Tibial artery (tissue), 4 donors: ENCODE measurements around the gene DOK6.
"Not testable (repeated sequence)": the region's sequence is repeated elsewhere in the genome, so short reads cannot be mapped to it uniquely, and the experiment has no call there.

Experiments used
- DNase-seq, 2 donors: peaks; one replicate each; pipeline ENCODE4 v3.0.0-alpha.2; 2019
- H3K27ac ChIP-seq, 2 donors: fragments of 200-600 bp; sonication (generic) in 1 of 2; 1 replicate in 1 of 2; 2 replicates in 1 of 2; pipeline ENCODE4 v1.5.1; 2018 to 2019; ENCODE audit warnings: mild to moderate bottlenecking in 1 of 2
- H3K27me3 ChIP-seq, 2 donors: fragments of 200-600 bp; sonication (generic) in 1 of 2; one replicate each; pipeline versions ENCODE4 v1.5.1 to v1.6.0; 2016 to 2019
- H3K36me3 ChIP-seq, 3 donors: fragments of 200-600 bp; sonication (generic) in 2 of 3; one replicate each; pipeline ENCODE4 v1.5.1; 2016 to 2019; ENCODE audit warnings: mild to moderate bottlenecking in 2 of 3
- H3K4me1 ChIP-seq, 4 donors: fragments of 200-600 bp; sonication (generic) in 2 of 4; 1 replicate in 3 of 4; 2 replicates in 1 of 4; pipeline ENCODE4 v1.5.1; 2016 to 2019
- H3K4me3 ChIP-seq, 2 donors: fragments of 200-600 bp; sonication (generic) in 1 of 2; 1 replicate in 1 of 2; 2 replicates in 1 of 2; pipeline ENCODE4 v1.5.1; 2018 to 2019; ENCODE audit warnings: mild to moderate bottlenecking in 2 of 2
- H3K9me3 ChIP-seq, 3 donors: fragments of 200-600 bp; sonication (generic) in 1 of 3; one replicate each; pipeline ENCODE4 v1.5.1; 2016 to 2019
- CTCF ChIP-seq, 2 experiments: fragments of 200-600 bp in 1 of 2; fragments of 450-650 bp in 1 of 2; IDR thresholded peaks; one replicate each; pipeline ENCODE4 v1.5.1; 2017 to 2019; ENCODE audit warnings: antibody characterized with exemption in 2 of 2, mild to moderate bottlenecking in 1 of 2, moderate library complexity in 1 of 2
- intact Hi-C: fragments of 100-400 bp; cut with DNase I; formaldehyde crosslinking; loops from one replicate; pipeline ENCODE4 v1.15.0; 2023; ENCODE audit warnings: low total_unique reads

The DOK6 gene

GRCh38 chr18:69658685-69659084, 258.0 kb downstream of the DOK6 start:
- Histone ChIP-seq H3K4me1 (peaks cover 0 to 11% (median 2%) of the 10 kb centered on the region in 4 donors), H3K27ac (no peak overlapping the region), H3K27me3 (no peaks in the 10 kb centered on the region), H3K9me3 (no peaks in the 10 kb centered on the region), H3K4me3 (no peak overlapping the region), H3K36me3 (no peaks in the 10 kb centered on the region)
- no peak for DNase-seq
- intact Hi-C loops, result no loop called here
- TF ChIP-seq CTCF (IDR thresholded peaks at IDR 0.05), result no peak

DNA sequence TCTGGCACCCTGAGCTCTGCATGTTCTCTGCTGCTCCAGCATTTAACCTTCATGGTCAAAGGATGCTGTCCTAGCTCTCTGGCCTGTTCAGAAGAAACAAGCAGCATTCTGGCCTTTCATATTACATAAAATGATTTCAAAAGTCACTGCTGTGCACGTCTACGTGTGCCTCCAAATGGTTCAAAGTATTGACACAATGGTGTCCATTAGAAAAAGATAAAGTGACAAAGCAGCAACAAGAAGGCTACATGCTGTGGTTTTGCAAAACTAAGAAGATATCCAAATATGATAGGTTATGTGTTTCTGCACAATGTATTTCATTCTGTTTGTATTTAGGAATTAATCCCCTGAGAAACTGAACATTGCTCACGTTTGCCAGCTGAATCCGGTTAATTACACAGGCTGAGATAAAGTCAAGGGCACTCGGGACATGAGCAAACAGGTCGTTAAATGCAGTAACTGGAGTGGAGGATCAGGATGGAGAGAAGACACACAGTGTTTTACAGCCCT, 258.5 kb downstream of the DOK6 start:
- H3K4me3 ChIP-seq, result no peak overlapping the region
- H3K27me3 ChIP-seq, result no peaks in the 10 kb centered on the region
- H3K36me3 ChIP-seq, result no peaks in the 10 kb centered on the region
- H3K9me3 ChIP-seq, result no peaks in the 10 kb centered on the region
- H3K4me1 ChIP-seq, result peaks cover 0 to 11% (median 2%) of the 10 kb centered on the region in 4 donors
- TF ChIP-seq CTCF (IDR thresholded peaks at IDR 0.05), result no peak
- intact Hi-C loops, result no loop called here
- H3K27ac ChIP-seq, result no peak overlapping the region
- DNase-seq, result no peak

GRCh38 chr18:69662090-69662489, 261.4 kb downstream of the DOK6 start:
- H3K4me1 ChIP-seq, result peaks cover 0 to 11% (median 2%) of the 10 kb centered on the region in 4 donors
- H3K4me3 ChIP-seq, H3K36me3 ChIP-seq, H3K27ac ChIP-seq, intact Hi-C loops, H3K9me3 ChIP-seq, DNase-seq, H3K27me3 ChIP-seq: not testable (repeated sequence)

DNA sequence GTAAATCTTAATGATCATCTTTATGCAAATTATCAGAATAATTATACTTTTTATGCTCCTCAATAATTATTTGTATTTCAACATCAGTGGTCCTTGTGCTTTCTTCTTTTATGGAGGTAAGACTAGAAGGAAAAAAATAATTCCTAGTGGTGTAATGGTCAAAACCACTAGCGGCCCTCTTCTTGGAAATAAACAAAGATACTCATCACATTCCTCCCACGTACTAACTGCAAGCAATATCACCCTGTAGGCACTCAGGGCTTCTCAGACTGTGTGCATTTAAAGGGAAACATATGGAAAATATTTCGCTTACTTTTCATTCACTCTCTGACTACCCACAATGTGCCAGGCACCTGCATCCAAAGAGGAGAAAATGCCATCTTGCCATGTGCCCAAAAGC, 263.7 kb downstream of the DOK6 start:
- no peak for TF ChIP-seq CTCF (IDR thresholded peaks at IDR 0.05)
- H3K4me1 ChIP-seq, result peaks cover 0 to 11% (median 2%) of the 10 kb centered on the region in 4 donors

DNA sequence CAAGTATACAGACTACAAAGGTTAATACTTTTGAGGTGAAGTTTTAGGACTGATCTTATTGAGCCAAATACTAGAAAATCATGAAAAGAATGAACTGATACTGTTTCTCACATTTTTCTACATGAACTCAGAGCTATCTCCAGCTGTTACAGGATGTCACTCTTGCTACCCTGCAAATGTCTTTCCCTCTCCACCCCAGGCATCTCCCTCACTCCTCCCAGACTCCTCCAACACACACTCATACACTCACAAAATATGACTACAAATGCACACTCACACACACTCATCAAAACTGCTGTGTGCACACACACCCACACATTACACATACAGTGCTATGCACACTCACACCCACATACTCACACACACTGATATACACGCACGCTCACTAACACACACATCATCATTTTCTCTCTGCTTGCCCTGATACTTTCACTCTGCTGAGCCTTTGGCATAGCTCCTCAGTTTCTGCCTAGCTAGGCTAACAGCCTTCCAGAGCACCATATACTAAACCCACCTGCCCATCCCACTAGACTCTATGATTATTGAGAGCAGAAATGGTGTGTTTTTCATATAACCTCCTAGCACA, 273.7 kb downstream of the DOK6 start:
- intact Hi-C loops, result no loop called here
- no peak overlapping the region for H3K4me3 ChIP-seq
- no peak for TF ChIP-seq CTCF (IDR thresholded peaks at IDR 0.05)
- H3K9me3 ChIP-seq, result no peaks in the 10 kb centered on the region
- DNase-seq, result no peak
- H3K27ac ChIP-seq, result no peak overlapping the region
- no peaks in the 10 kb centered on the region for H3K36me3 ChIP-seq
- peaks cover 0 to 8% (median 0%) of the 10 kb centered on the region in 4 donors for H3K4me1 ChIP-seq
- no peaks in the 10 kb centered on the region for H3K27me3 ChIP-seq

More for the DNA sequence above, 263.7 kb downstream of the DOK6 start:
- H3K4me3 ChIP-seq, result no peak overlapping the region
- DNase-seq, result no peak
- intact Hi-C loops, result no loop called here
- no peaks in the 10 kb centered on the region for H3K36me3 ChIP-seq
- no peaks in the 10 kb centered on the region for H3K27me3 ChIP-seq
- no peaks in the 10 kb centered on the region for H3K9me3 ChIP-seq
- no peak overlapping the region for H3K27ac ChIP-seq

GRCh38 chr18:69674966-69675365, 274.3 kb downstream of the DOK6 start:
- peaks cover 0 to 8% (median 0%) of the 10 kb centered on the region in 4 donors for H3K4me1 ChIP-seq
- no peaks in the 10 kb centered on the region for H3K36me3 ChIP-seq
- H3K27ac ChIP-seq, result no peak overlapping the region
- H3K27me3 ChIP-seq, result no peaks in the 10 kb centered on the region
- H3K9me3 ChIP-seq, result no peaks in the 10 kb centered on the region
- H3K4me3 ChIP-seq, result no peak overlapping the region
- no peak for TF ChIP-seq CTCF (IDR thresholded peaks at IDR 0.05)
- intact Hi-C loops, result no loop called here
- DNase-seq, result no peak
